BLaER1 treated with 17β-estradiol and CSF1 and Interleukin-3, amounts not matched to agents 10 nM and 100 nM (cell line): ENCODE measurements around the gene RHOU.

Experiments
- H3K27ac ChIP-seq, 11 experiments: shearing (Covaris generic); formaldehyde crosslinking; 2 replicates each; pipeline ENCODE4 v1.8.1; 2022
- H3K27me3 ChIP-seq, 11 experiments: shearing (Covaris generic); formaldehyde crosslinking; 2 replicates each; pipeline ENCODE4 v1.8.1; 2022
- H3K36me3 ChIP-seq, 11 experiments: shearing (Covaris generic); formaldehyde crosslinking; 2 replicates each; pipeline ENCODE4 v1.8.1; 2022
- H3K4me1 ChIP-seq, 10 experiments: shearing (Covaris generic); formaldehyde crosslinking; 2 replicates each; pipeline ENCODE4 v1.8.1; 2022
- H3K4me2 ChIP-seq, 11 experiments: shearing (Covaris generic); formaldehyde crosslinking; 2 replicates each; pipeline ENCODE4 v1.8.1; 2022
- H3K4me3 ChIP-seq, 10 experiments: shearing (Covaris generic); formaldehyde crosslinking; 2 replicates each; pipeline ENCODE4 v1.8.1; 2022
- H3K9ac ChIP-seq, 11 experiments: shearing (Covaris generic); formaldehyde crosslinking; 2 replicates each; pipeline ENCODE4 v1.8.1; 2022
- H3K9me3 ChIP-seq, 11 experiments: shearing (Covaris generic); formaldehyde crosslinking; replicated peaks in 1 of 11; 2 replicates each; pipeline ENCODE4 v1.8.1; 2022
- H4K20me1 ChIP-seq, 11 experiments: shearing (Covaris generic); formaldehyde crosslinking; 2 replicates each; pipeline ENCODE4 v1.8.1; 2022
- Cebpa-rat ChIP-seq, 11 experiments: shearing (Covaris generic); IDR thresholded peaks; 2 replicates each; pipeline ENCODE4 v1.8.1; 2022

RHOU gene

GRCh38 chr1:228751360-228752098 lies 16.2 kb downstream of the RHOU start:
- Histone ChIP-seq H3K27me3 (no peaks in the 10 kb centered on the region), H4K20me1 (no peaks in the 10 kb centered on the region), H3K9me3 (no peaks in the 10 kb centered on the region), H3K27ac (peak overlapping the region in 9 of 11 experiments; percentile 31 to 74 (median 66); a peak in 18 of 22 replicates), H3K4me3 (no peak overlapping the region), H3K4me2 (peak overlapping the region; percentile 31 to 79 (median 69)), H3K36me3 (peaks cover 0 to 9% (median 0%) of the 10 kb centered on the region in 11 experiments; a peak in 2 of 22 replicates), H3K9ac (peak overlapping the region in 3 of 11 experiments; percentile 2 to 26 (median 5); a peak in 2 of 22 replicates), H3K4me1 (peaks cover 15 to 43% (median 32%) of the 10 kb centered on the region in 10 experiments)
- TF ChIP-seq Cebpa-rat (IDR thresholded peaks at IDR 0.05), result peak in 9 of 11 experiments; percentile 65 to 91 (median 87); a peak in 17 of 22 replicates

GRCh38 chr1:228752258-228752657 lies 17.0 kb downstream of the RHOU start:
- 0 out of 22 replicates have a peak, but pooled peaks cover 0 to 5% (median 0%) of the 10 kb centered on the region in 11 experiments for H3K9me3 ChIP-seq
- peaks cover 15 to 43% (median 32%) of the 10 kb centered on the region in 10 experiments for H3K4me1 ChIP-seq
- peak overlapping the region in 3 of 11 experiments; percentile 2 to 26 (median 5); a peak in 2 of 22 replicates for H3K9ac ChIP-seq
- peak overlapping the region; percentile 31 to 79 (median 69); a peak in 21 of 22 replicates for H3K4me2 ChIP-seq
- no peaks in the 10 kb centered on the region for H4K20me1 ChIP-seq
- H3K27ac ChIP-seq, result peak overlapping the region in 9 of 11 experiments; percentile 31 to 74 (median 66); a peak in 18 of 22 replicates
- no peaks in the 10 kb centered on the region for H3K27me3 ChIP-seq
- 0 out of 22 replicates have a peak, but pooled peaks cover 0 to 1% (median 0%) of the 10 kb centered on the region in 11 experiments for H3K36me3 ChIP-seq
- no peak for TF ChIP-seq Cebpa-rat (IDR thresholded peaks at IDR 0.05)
- H3K4me3 ChIP-seq, result no peak overlapping the region

DNA sequence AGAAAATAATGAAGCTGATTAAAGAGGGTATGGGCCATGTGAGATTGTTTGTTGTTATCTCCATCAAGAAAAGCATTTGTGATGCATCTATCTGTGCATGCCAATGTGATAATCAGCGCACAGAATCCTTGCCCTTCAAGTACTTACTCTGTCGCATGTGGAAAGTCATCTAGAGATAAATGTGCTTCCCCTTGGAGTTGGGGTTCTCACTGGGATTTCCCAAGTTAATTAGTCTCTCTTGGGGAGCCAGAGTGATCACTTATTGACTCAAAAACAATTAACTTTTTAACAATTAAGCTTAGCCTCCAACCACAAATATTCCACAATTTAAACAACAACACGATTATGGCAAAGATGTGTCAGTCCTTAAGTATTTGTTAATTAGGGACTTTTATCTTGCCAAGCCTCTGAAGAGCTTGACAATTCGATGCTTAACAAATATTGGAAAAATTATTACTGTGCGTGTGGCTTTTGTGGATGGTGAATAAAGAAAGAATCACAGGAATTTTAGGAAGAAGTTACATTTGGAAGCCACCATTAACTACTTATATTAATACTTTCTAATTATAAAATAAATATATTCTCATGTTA lies 17.5 kb downstream of the RHOU start:
- peaks cover 15 to 43% (median 32%) of the 10 kb centered on the region in 10 experiments for H3K4me1 ChIP-seq
- no peaks in the 10 kb centered on the region for H3K27me3 ChIP-seq
- H3K9ac ChIP-seq, result no peak overlapping the region
- H3K4me2 ChIP-seq, result peak overlapping the region in 8 of 11 experiments; percentile 58 to 79 (median 72); a peak in 15 of 22 replicates
- H3K27ac ChIP-seq, result peak overlapping the region in 4 of 11 experiments; percentile 31 to 71 (median 62); a peak in 5 of 22 replicates
- H3K9me3 ChIP-seq, result 0 out of 22 replicates have a peak, but pooled peaks cover 0 to 6% (median 0%) of the 10 kb centered on the region in 11 experiments
- H4K20me1 ChIP-seq, result no peaks in the 10 kb centered on the region
- no peak overlapping the region for H3K4me3 ChIP-seq
- no peaks in the 10 kb centered on the region for H3K36me3 ChIP-seq
- no peak for TF ChIP-seq Cebpa-rat (IDR thresholded peaks at IDR 0.05)

DNA sequence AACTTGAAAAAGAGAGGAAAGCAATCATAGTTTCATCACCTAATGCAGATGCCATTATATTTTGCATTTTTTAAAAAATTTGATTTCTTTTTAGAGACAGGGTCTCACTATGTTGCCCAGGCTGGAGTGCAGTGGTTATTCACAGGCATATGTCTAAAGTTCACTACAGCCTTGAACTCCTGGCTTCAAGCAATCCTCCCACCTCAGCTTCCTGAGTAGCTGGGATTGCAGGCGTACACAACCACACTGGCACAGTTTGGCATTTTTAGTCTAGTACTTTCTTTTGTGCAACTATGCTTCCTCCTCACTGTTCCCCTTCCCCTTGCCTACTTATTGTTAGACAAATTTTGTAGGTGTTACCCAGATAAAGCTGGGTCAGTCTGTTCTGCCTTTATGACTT lies 18.0 kb downstream of the RHOU start:
- no peak overlapping the region for H3K9ac ChIP-seq
- no peak for TF ChIP-seq Cebpa-rat (IDR thresholded peaks at IDR 0.05)
- H3K27ac ChIP-seq, result no peak overlapping the region
- peak overlapping the region in 8 of 11 experiments; percentile 1 to 79 (median 67); a peak in 13 of 22 replicates for H3K4me2 ChIP-seq
- H3K4me1 ChIP-seq, result peaks cover 15 to 41% (median 32%) of the 10 kb centered on the region in 10 experiments
- 0 out of 22 replicates have a peak, but pooled peaks cover 0 to 6% (median 0%) of the 10 kb centered on the region in 11 experiments for H3K9me3 ChIP-seq
- H4K20me1 ChIP-seq, result no peaks in the 10 kb centered on the region
- H3K4me3 ChIP-seq, result no peak overlapping the region
- H3K36me3 ChIP-seq, result no peaks in the 10 kb centered on the region
- H3K27me3 ChIP-seq, result no peaks in the 10 kb centered on the region; a peak in 1 of 22 replicates

DNA sequence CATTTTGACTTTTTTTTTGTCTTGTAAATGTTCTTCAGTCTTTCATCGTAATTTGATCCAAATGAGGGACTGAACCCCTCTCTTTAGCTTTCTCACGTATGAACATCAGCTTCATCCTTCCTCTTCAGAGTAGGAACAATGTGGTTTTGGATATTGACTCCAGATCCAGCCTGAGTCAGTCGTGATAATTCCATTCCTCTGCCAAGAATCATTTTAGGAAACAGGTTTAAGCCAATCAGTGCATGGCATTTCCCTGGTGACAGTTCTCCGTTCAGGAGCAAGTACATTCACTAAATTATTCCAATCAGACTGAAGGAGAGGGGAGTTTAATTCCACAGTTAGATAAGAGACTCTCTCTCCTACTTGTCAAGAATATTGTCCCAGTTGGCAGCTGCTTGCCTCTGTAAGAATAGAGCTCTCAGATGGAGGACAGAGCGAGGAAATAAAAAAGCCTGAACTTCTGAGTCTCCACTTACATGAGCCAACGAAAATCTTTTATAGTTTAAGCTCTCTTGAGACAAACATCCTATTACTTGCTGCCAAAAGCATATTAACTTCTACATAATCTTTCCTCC lies 18.6 kb downstream of the RHOU start:
- no peaks in the 10 kb centered on the region; a peak in 1 of 22 replicates for H3K27me3 ChIP-seq
- no peaks in the 10 kb centered on the region for H3K36me3 ChIP-seq
- H3K4me3 ChIP-seq, result no peak overlapping the region
- H3K4me1 ChIP-seq, result peaks cover 15 to 35% (median 32%) of the 10 kb centered on the region in 10 experiments
- H4K20me1 ChIP-seq, result no peaks in the 10 kb centered on the region
- H3K4me2 ChIP-seq, result peak overlapping the region in 7 of 11 experiments; percentile 27 to 79 (median 71); a peak in 10 of 22 replicates
- no peak overlapping the region for H3K27ac ChIP-seq
- no peak for TF ChIP-seq Cebpa-rat (IDR thresholded peaks at IDR 0.05)
- H3K9ac ChIP-seq, result no peak overlapping the region
- 0 out of 22 replicates have a peak, but pooled peaks cover 0 to 6% (median 0%) of the 10 kb centered on the region in 11 experiments for H3K9me3 ChIP-seq

GRCh38 chr1:228754646-228755268 lies 19.5 kb downstream of the RHOU start:
- Histone ChIP-seq H3K27ac (no peak overlapping the region), H3K4me2 (no peak overlapping the region), H3K4me3 (no peak overlapping the region), H3K27me3 (no peaks in the 10 kb centered on the region; a peak in 1 of 22 replicates), H3K36me3 (no peaks in the 10 kb centered on the region), H3K4me1 (peaks cover 15 to 35% (median 32%) of the 10 kb centered on the region in 10 experiments), H3K9me3 (0 out of 22 replicates have a peak, but pooled peaks cover 0 to 6% (median 0%) of the 10 kb centered on the region in 11 experiments), H4K20me1 (no peaks in the 10 kb centered on the region), H3K9ac (no peak overlapping the region)
- TF ChIP-seq Cebpa-rat (IDR thresholded peaks at IDR 0.05), result no peak

DNA sequence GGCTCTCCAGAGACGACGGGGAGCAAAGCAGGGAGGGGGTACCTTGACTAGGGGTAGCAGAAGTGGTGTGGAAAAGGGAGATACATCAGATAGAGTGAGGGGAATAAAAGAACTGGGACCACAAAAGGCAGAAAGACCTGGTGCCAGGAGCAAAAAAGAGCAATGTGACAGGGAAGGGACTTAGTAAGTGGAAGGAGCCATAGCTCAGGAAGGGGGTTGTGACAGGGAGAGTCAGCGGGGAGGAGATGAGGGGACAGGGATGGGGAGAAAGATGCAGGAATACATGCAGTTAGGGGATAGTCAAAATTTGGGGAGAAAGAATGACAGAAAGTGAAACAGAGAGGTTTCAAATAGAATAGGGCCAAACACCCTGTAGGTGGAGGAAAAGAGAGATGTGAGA lies 20.5 kb downstream of the RHOU start:
- no peaks in the 10 kb centered on the region; a peak in 1 of 22 replicates for H3K27me3 ChIP-seq
- no peak overlapping the region for H3K4me2 ChIP-seq
- no peaks in the 10 kb centered on the region for H4K20me1 ChIP-seq
- no peaks in the 10 kb centered on the region for H3K36me3 ChIP-seq
- H3K9me3 ChIP-seq, result 0 out of 22 replicates have a peak, but pooled peaks cover 0 to 6% (median 0%) of the 10 kb centered on the region in 11 experiments
- peaks cover 15 to 33% (median 30%) of the 10 kb centered on the region in 10 experiments for H3K4me1 ChIP-seq
- H3K27ac ChIP-seq, result no peak overlapping the region
- TF ChIP-seq Cebpa-rat (IDR thresholded peaks at IDR 0.05), result no peak
- no peak overlapping the region for H3K9ac ChIP-seq
- no peak overlapping the region for H3K4me3 ChIP-seq

- Histone ChIP-seq H3K4me3 (no peak overlapping the region), H3K9ac (no peak overlapping the region), H3K27me3 (no peaks in the 10 kb centered on the region; a peak in 1 of 22 replicates), H3K9me3 (0 out of 22 replicates have a peak, but pooled peaks cover 0 to 6% (median 0%) of the 10 kb centered on the region in 11 experiments), H3K4me2 (no peak overlapping the region), H3K27ac (no peak overlapping the region), H4K20me1 (no peaks in the 10 kb centered on the region), H3K36me3 (no peaks in the 10 kb centered on the region), H3K4me1 (peaks cover 9 to 27% (median 24%) of the 10 kb centered on the region in 10 experiments)
- TF ChIP-seq Cebpa-rat (IDR thresholded peaks at IDR 0.05), result no peak
Measured at GRCh38 chr1:228756457-228756856, 21.2 kb downstream of the RHOU start.
